ENCODE measurements around the gene ALOX12B. TPM values are rescaled to one million over a fixed set of nuclear protein-coding genes. Genes with fewer than 3 reads are reported as not detected.

The ALOX12B gene
- total RNA-seq, 6 experiments from 2014 or later: not detected

- Mint-ChIP-seq H3K36me3 (ENCODE audit: low read depth) (no peaks in the 10 kb centered on the region), H3K4me1 (ENCODE audit: low read depth) (peaks cover 17% of the 10 kb centered on the region), H3K27ac (no peak overlapping the region), H3K9me3 (no peaks in the 10 kb centered on the region), H3K4me3 (no peak overlapping the region), H3K27me3 (ENCODE audit: insufficient read depth) (peaks cover 69% of the 10 kb centered on the region)
- DNase-seq: no peak
- TF ChIP-seq CTCF (IDR thresholded peaks at IDR 0.05): no peak
Measured at GRCh38 chr17:8069587-8069860, 18.0 kb downstream of the ALOX12B start.

- H3K4me1 Mint-ChIP-seq (ENCODE audit: low read depth): peaks cover 14% of the 10 kb centered on the region
- no peak for TF ChIP-seq CTCF (IDR thresholded peaks at IDR 0.05)
- H3K27ac Mint-ChIP-seq: no peak overlapping the region
- no peak for DNase-seq
- no peaks in the 10 kb centered on the region for H3K9me3 Mint-ChIP-seq
- no peaks in the 10 kb centered on the region for H3K36me3 Mint-ChIP-seq (ENCODE audit: low read depth)
- H3K4me3 Mint-ChIP-seq: no peak overlapping the region
- H3K27me3 Mint-ChIP-seq (ENCODE audit: insufficient read depth): peaks cover 64% of the 10 kb centered on the region
Measured at GRCh38 chr17:8068736-8069586, 18.6 kb downstream of the ALOX12B start.

GRCh38 chr17:8067806-8068205 is 19.7 kb downstream of the ALOX12B start:
- Mint-ChIP-seq H3K36me3 (ENCODE audit: low read depth) (no peaks in the 10 kb centered on the region), H3K4me1 (ENCODE audit: low read depth) (peaks cover 8% of the 10 kb centered on the region), H3K27ac (no peak overlapping the region), H3K27me3 (ENCODE audit: insufficient read depth) (peaks cover 62% of the 10 kb centered on the region), H3K9me3 (no peaks in the 10 kb centered on the region), H3K4me3 (no peak overlapping the region)
- TF ChIP-seq CTCF (IDR thresholded peaks at IDR 0.05): no peak
- DNase-seq: no peak

GRCh38 chr17:8066841-8067775 is 20.4 kb downstream of the ALOX12B start:
- TF ChIP-seq CTCF (IDR thresholded peaks at IDR 0.05): no peak
- no peaks in the 10 kb centered on the region for H3K36me3 Mint-ChIP-seq (ENCODE audit: low read depth)
- peaks cover 61% of the 10 kb centered on the region for H3K27me3 Mint-ChIP-seq (ENCODE audit: insufficient read depth)
- H3K4me1 Mint-ChIP-seq (ENCODE audit: low read depth): peaks cover 9% of the 10 kb centered on the region
- no peaks in the 10 kb centered on the region for H3K9me3 Mint-ChIP-seq
- H3K4me3 Mint-ChIP-seq: no peak overlapping the region
- no peak overlapping the region for H3K27ac Mint-ChIP-seq
- no peak for DNase-seq

GRCh38 chr17:8064561-8065019 is 22.9 kb downstream of the ALOX12B start:
- H3K4me1 Mint-ChIP-seq (ENCODE audit: low read depth): peaks cover 10% of the 10 kb centered on the region
- H3K27me3 Mint-ChIP-seq (ENCODE audit: insufficient read depth): peaks cover 53% of the 10 kb centered on the region
- no peaks in the 10 kb centered on the region for H3K9me3 Mint-ChIP-seq
- no peak for TF ChIP-seq CTCF (IDR thresholded peaks at IDR 0.05)
- no peak for DNase-seq
- H3K4me3 Mint-ChIP-seq: no peak overlapping the region
- no peak overlapping the region for H3K27ac Mint-ChIP-seq
- H3K36me3 Mint-ChIP-seq (ENCODE audit: low read depth): no peaks in the 10 kb centered on the region
